Glomerular endothelial cell (primary cell): ENCODE measurements around the gene AOC3. TPM values are rescaled to one million over a fixed set of nuclear protein-coding genes. Genes with fewer than 3 reads are reported as not detected.
"Not testable (repeated sequence)": the region's sequence is repeated elsewhere in the genome, so short reads cannot be mapped to it uniquely, and the experiment has no call there.

Source experiments
- DNase-seq: peaks from one replicate; pipeline ENCODE4 v3.0.0-alpha.2; 2011; ENCODE audit warnings: low read depth, low spot score; ENCODE audit errors: extremely low read depth
- total RNA-seq: library from RNA; depleted of rRNA; stranded (reverse); fragments of >200 nt; gene quantifications from 2 replicates; pipeline ENCODE4 v1.2.3, GENCODE V29; 2015

Gene AOC3
- total RNA-seq, 1 donor from 2014 or later = 0.82 TPM

- no peak for DNase-seq
Measured at GRCh38 chr17:42865638-42866094, 14.7 kb downstream of the AOC3 start.

- no peak for DNase-seq
Measured at GRCh38 chr17:42866216-42866615, 15.2 kb downstream of the AOC3 start.

- DNase-seq = no peak
Measured at GRCh38 chr17:42866631-42867575, 15.9 kb downstream of the AOC3 start.

GRCh38 chr17:42867694-42868261, 16.8 kb downstream of the AOC3 start:
- not testable (repeated sequence) for DNase-seq

GRCh38 chr17:42868338-42868737, 17.3 kb downstream of the AOC3 start:
- no peak for DNase-seq

GRCh38 chr17:42871647-42872046, 20.6 kb downstream of the AOC3 start:
- DNase-seq = no peak

- DNase-seq = no peak
Measured at GRCh38 chr17:42872251-42872965, 21.4 kb downstream of the AOC3 start.

- no peak for DNase-seq
Measured at GRCh38 chr17:42873315-42873714, 22.3 kb downstream of the AOC3 start.

GRCh38 chr17:42873932-42874695, 23.1 kb downstream of the AOC3 start:
- not testable (repeated sequence) for DNase-seq

GRCh38 chr17:42877037-42877436, 26.0 kb downstream of the AOC3 start:
- DNase-seq = no peak

- no peak for DNase-seq
Measured at GRCh38 chr17:42878123-42878880, 27.3 kb downstream of the AOC3 start.

GRCh38 chr17:42878924-42879595, 28.1 kb downstream of the AOC3 start:
- DNase-seq = no peak

GRCh38 chr17:42879596-42879985, 28.6 kb downstream of the AOC3 start:
- DNase-seq = no peak

- no peak for DNase-seq
Measured at GRCh38 chr17:42880776-42881310, 29.8 kb downstream of the AOC3 start.

GRCh38 chr17:42881706-42882105, 30.7 kb downstream of the AOC3 start:
- not testable (repeated sequence) for DNase-seq

GRCh38 chr17:42882166-42882565, 31.2 kb downstream of the AOC3 start:
- DNase-seq = no peak

- no peak for DNase-seq
Measured at GRCh38 chr17:42883802-42884558, 33.0 kb downstream of the AOC3 start.

GRCh38 chr17:42885806-42886205, 34.8 kb downstream of the AOC3 start:
- DNase-seq = not testable (repeated sequence)
